Forelimb muscle (tissue), 1 donor: ENCODE results near the gene ROBO1. TPM values are rescaled to one million over a fixed set of nuclear protein-coding genes. Genes with fewer than 3 reads are reported as not detected.

Experiments
- DNase-seq: peaks from one replicate; pipeline ENCODE4 v3.0.0-alpha.2; 2013; ENCODE audit warnings: low read depth
- polyA plus RNA-seq: library from polyadenylated mRNA; unstranded; fragments of 120-200 nt; gene quantifications from one replicate; pipeline ENCODE4 v1.2.1, GENCODE V29; 2013; ENCODE audit not compliant: insufficient read length

ROBO1 gene
- polyA plus RNA-seq, 1 donor = 35.9 TPM

DNA sequence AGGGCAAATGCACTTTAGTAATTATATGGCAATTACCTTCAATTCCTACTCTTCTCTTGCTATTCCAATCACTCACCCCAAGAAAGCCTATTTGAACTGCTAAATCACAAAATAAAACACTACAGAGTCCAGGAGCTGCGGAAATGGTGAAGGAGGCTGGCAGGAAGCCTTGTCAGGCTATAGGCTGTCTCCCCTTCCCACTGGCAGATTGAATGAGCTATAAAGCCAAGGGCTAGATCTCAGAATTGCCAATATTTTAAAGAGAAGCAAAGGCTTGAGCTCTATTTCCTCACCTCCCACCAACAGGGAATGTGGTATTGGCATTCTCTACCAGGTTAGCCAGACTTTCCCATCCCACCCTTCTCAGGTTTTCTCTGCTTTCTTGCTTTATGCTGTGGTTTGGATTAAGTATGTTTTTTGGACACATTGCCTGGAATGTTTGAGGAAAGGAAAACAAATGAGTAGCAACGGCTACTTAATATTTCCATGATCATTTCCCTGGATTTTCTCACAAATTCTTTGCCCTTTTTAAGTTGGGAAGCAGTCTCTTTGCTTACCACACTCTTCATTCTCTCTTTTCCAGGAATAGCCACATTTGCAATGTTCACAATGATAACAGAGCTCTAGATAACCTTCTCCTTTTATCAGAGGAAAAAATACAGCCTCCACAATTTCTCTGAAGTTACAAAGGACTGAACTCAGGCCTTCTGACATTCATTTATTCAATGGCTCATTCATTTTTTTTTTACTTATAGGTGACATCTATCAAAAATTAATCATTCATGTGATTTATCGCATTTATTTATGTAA, 1125.4 kb downstream of the ROBO1 start:
- no peak for DNase-seq

DNA sequence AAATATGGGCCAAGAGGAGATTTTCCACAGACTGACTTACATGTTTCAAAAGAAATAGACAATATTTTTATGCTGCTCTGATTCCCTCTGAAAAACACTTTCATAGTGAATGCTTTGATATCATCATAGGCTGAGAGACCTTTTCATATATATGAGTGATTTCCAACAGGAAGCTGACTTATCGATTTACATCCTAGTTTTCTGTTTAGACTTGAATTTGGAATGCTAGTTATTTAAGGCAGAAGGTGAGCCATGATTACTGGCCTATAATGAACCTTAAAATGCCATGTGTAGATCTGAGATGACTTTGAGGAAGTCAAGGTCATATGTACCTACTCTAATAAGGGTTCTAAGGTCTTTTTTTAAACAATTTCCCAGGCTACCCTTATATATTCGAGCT, 1126.1 kb downstream of the ROBO1 start:
- DNase-seq = no peak

DNA sequence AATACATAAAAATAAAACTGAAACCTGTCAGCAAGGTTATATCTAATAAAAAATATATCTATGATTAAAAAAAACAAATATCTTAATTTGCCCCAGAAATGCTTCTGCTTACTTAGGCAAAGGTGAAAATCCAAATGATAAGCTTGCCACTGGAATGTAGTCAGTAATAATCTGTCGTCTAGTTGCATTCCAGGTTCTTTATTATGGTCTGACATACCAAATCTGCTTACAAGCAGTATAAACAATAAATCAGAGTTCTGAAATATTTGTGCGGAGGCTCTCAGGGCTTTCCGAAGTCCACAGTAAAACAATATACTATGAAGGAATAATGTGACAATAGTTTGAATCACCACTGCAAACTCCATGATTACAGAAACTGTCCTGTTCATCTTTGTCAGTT, 1133.5 kb downstream of the ROBO1 start:
- DNase-seq = no peak

DNA sequence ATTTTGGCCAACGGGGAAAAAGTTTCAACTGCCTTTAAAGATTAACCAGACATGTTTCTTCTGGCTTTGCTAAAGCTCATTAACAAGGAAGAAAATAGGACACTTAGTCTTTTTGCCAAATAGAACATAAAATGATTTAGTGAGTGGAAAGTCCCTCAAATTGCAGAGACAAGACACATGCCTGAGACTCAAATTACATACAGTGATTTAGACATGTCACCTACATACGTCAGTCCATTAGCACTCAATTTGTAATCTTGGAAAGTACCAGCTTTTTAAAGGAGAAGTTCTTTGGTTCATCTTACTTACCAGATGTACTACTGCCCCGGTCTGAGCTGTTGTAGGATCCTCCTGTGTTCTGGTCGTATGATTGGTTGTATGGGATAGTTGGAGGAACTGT, 1134.2 kb downstream of the ROBO1 start:
- no peak for DNase-seq

DNA sequence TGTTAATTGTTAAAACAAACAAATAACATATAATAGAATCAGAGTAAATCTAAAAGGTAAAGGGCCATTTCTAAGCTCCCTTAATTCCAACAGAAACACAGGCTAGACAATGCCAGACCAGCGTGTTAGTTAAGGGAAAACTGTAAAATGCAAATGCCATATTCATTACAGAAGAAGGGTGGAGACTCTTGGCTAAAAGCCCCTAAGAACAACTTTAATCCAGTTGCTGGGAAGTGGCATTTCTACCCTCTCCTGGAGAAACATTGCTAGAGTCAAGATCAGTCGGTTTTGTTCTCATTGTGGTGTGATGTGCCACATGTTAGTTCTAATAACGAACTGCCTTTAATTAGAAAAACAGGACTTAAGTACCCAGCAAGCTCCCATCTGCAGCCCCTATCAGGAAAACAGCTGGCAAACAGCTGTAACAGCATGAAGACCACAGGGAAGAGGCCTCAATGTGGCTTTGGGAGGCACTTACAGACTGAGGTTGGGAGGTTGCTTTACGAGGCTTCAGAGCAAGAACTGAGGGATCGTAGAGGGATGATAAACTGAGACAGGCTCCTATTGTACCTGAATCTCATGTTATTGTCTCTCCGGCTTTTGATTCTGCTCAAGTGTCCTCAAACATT, 1134.8 kb downstream of the ROBO1 start:
- no peak for DNase-seq

DNA sequence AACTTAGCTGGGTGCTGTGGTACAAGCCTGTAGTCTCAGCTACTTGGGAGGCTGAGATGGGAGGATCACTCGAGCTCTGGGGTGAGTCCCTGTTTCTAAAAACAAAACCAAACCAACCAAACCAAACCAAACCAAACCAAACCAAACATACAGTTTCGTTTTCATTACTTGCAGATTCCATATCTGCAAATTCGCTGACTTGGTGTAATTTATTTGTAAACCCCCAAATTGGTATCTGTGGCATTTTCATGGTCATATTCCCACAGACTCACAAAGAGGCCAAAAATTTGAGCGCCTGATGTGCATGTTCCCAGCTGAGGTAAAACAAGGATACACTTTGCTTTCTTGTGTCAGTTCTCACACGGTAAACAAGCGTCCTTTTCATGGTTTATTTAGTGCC, 1138.3 kb downstream of the ROBO1 start:
- DNase-seq = no peak

DNA sequence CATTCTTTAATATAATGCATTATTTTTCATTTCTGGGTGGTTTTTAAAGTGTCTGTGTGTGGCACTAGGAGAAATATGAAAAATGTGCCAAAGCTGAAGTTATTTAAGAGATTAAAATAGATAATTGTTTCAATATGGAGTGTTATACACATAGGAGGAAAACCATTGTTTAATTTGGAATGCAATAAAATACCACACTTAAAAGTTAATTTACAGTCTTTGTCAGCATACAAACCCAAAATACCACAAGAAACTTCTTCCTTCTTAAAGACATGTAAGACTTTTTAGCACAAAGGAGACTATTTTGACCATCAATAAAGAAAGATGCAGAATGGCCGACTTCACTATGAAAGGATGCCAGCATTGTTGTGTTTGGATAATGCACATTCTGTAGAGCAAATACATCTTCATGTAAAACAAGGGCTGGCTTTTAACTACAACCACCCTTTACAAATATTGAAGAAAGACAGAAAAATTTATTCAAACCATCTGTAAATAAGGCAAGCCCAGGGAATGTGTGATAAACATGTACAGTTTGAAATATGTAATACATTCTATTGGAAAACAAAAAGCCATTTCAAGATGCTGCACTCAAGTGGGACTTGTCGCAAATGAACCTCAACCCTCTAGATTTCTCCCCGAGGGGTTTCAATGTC, 1146.6 kb downstream of the ROBO1 start:
- DNase-seq = no peak

DNA sequence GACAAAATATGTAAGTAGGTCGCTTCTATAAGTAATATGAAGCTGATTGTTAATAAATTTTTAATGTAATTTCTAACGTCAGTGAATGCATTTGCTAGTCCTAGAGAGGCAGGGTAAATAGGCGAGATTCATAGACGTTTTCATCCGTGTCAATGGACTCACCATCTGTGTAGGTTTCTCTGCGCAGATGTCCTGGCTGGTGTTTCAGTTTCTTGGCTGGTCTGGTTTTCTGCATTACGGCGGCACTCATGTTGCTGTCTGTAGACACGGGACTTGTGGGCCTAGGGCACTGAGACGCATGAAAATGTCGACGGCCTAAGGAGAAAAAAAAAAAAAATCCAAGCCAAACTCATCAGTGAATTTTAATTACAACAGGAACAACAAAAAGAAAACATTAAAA, 1153.3 kb downstream of the ROBO1 start:
- DNase-seq = no peak

DNA sequence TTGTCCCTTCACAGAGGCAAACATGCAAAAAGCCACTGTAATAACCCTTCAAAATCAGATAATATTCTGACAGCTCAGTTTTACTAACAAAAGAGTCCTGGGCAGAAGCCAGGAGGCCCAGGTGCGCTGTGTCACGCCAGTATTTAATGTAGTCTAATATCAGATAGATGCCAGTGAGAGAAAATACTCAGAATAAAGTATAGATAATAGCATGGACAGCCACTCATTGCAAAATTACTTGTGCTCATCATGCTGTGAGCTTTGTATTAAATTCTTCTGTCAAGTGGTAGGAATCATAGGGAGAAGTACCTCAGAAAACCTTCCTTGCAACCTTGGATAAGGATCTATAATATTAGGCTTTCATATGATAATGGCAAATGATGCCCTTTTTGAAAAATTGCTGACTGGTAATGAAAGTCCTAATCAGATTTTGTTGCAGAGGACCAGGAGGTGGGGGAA, 1154.3 kb downstream of the ROBO1 start:
- DNase-seq = no peak

DNA sequence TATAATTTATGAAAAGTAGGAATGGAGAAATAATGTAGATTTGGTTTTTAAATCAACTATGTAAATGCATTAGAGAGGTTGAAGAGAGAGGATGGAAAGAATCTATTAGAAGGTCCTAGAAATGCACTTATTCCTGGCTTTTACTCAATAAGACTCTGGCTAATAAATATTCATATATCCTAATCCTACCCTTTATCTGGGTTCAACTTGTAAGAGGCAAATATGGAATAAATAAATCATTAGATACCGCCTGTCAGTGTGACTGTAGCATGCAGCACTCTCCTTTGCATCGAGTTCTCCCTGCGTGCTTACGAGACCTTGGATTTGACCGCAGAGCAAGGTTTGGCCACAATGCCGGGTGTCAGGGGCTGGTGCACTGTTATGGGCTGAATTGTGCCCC, 1156.5 kb downstream of the ROBO1 start:
- no peak for DNase-seq

DNA sequence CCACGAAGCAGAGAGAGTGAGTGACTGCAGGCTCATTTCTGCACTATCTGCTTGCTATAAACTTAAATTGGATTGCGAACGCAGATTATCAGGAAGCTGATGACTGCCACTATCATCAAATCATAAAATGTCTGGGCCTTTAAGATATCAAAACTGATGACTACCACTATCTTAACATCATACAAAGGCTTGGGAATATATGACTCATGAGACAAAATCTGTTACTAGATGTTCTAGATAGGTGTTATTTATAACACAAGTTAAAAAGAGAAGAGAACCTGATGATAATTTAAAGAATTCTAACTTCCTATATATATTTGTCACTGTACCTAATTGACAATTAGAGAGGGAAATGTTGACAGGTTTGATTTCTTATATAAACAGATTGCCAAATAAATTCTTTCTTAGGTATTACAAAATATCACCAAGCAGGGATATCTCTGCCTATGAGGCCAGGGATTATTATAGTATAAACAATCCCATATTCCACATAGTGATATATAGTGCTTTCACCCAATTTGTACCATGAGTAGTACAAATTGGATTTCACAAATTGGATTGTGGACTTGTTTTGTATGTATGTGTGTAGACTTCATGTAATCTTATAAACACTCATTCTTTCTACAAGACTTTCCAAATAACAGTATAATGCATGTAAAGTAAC, 1157.2 kb downstream of the ROBO1 start:
- no peak for DNase-seq

DNA sequence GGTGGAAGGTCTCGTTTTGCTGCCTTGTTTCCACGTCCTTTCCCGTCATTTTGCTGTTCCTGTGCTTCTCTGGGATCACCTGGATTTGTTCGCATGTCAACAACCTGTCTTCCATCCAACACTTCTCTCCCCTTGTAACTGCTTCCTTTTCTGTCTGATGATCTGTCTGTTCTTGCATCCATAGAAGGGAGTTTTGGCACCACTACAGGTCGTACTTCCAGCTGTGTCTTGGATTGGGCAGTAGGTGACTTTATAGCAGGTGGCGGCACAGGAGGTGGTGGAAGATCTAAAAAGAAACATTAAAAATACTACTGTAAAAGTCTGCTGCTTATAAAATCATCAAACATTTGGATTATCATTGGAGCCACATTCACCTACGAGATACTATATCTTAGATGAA, 1161.0 kb downstream of the ROBO1 start:
- no peak for DNase-seq

DNA sequence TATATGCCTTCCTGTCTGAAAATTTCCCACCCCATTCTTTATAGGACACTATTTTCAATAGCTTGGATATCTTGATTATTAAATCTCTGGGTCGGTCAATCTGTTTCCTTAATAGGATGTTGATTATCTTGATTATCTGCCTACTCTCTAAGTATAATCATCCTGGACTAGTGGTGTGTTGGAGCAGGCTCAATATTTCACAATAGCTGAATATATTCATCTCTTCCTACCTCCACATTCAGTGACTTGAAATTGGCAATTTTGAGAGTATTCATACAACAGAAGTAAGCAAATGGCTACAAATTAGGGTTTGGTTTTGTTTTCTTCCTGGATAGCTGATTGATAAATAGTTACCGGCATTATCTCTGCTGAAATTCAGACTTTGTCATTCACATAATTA, 1162.6 kb downstream of the ROBO1 start:
- no peak for DNase-seq

DNA sequence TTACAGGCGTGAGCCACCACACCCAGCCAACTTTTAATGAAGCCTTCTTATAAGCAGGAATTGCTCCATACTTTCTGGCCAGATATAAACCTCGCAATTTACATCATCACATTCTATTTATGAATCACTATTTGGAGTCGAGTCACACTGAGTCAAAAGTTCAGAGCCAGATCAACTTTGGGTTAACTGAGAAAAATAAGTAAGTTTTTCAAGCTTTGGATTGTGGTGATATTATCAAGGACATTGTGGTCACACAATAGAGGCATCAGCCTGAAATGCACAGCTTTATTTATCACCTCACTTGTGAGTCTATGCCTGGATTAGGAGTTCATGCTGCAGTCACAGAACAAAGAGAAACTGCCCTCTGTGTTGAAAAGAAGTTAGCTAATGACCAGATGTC, 1163.5 kb downstream of the ROBO1 start:
- no peak for DNase-seq

DNA sequence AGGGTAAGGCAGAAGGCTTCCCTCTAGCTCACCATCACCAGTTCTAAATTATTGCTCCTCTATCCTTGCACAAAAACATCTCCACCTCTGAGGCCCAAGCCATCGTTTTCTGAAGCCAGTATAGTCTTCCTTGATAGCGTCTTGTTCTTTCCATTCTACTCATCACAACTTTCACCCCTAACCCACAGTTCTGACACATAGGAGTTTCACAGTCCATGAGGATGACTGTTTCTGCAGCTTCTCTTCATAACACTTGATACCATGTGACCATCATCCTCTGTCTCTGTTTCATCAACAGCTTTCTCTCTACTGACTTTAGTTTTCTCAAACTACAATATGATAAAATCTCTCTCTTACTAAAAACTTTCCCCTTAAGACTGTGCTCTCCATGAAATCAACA, 1166.5 kb downstream of the ROBO1 start:
- DNase-seq = no peak

DNA sequence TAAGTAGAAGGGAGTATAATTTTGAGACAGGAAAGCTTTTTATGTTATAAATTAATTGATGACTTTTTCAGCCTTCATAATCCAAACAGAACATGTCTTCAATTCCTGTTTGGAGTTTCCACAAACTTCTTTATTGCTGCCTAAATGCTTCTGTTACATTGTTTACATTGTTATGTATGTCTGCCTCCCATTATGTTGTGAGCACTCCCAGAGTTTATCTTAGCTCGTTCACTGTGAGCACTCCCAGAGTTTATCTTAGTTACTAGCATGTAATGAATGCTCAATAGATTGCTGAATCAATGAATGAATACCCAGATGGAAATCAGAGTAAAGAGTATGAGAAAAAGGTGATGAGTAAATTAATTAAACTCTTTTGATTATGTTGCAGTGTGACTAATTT, 1178.0 kb downstream of the ROBO1 start:
- DNase-seq = no peak

DNA sequence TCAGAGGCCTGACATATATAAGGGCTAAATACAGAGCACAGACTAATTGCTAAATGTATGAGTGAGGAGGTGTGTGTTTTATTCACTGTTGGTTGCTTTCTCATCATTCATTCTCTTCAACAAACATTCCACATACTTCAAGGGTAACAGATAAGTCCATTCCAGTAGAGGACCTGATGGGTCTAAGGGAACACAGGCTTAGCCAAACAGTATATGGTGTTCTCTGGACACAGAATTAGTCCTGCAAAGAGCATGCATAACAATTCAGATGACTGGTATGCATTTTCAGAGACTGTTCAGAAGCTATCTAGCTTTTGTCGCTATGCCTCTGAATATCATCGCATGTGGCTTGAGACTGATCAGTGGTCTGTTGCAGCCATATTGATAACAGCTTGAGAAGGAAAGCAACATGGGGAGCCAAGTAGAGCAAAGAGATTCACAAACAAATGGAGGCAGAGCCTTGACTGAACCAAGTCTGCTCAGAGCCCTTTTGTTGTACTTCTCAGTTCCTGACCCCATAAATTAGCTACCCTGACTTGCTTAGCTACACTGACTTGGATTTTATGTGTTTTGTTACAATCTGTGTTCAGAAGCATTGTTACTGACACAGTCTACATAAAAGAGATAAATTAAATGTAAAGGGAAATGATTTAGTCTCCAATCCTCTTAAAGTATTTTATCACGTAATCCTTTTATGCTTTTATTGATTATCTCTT, 1178.7 kb downstream of the ROBO1 start:
- no peak for DNase-seq

DNA sequence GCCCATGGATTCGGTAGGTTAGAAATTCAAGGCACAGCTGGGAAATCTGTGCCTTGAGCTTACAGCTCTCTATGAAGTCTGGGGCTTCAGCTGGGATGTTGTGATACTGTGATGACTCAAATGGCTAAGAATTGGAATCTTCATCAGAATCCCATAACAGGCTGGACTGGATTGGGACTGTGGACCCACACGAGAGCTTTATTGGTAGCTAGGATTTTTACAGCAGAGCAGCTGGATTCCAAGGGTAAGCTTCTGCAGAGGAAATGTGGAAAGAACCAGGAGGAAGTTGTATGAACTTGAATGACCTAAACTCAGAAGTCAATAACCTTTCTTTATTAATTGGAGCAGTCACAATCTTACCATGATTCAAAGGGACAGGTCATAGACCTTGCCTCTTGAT, 1187.1 kb downstream of the ROBO1 start:
- DNase-seq = peak; percentile 4

DNA sequence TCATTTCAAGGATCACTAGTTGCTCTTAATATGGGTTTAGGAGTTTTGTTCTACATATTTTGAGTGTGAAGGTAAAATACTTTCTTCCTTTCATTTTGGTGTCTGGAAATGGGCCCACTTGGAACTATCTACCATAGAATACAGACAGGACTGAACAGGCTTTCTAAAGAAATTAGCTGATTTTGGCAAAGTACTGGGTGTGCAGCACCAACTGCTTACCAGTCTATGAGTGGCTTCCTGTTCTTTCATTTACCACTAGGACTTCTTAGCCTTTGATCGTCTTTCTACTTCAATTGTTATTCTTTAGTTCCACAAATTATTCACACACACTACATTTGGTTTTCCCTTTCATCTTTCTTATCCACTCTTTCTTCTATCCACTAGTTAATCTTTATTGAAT, 1196.3 kb downstream of the ROBO1 start:
- no peak for DNase-seq

DNA sequence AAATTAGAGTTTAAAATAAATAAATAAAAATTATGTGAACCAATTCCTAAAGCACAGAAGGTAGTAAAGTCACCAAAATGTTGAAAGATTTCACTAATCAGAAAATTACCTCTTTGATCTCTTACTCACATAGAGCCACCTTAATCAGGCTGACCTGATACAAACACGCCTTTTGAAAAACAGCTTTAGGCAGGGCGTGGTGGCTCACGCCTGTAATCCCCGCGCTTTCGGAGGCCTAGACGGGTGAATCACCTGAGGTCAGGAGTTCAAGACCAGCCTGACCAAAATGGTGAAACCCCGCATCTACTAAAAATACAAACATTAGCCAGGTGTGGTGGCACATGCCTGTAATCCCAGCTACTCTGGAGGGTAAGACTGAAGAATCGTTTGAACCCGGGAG, 1197.3 kb downstream of the ROBO1 start:
- no peak for DNase-seq

DNA sequence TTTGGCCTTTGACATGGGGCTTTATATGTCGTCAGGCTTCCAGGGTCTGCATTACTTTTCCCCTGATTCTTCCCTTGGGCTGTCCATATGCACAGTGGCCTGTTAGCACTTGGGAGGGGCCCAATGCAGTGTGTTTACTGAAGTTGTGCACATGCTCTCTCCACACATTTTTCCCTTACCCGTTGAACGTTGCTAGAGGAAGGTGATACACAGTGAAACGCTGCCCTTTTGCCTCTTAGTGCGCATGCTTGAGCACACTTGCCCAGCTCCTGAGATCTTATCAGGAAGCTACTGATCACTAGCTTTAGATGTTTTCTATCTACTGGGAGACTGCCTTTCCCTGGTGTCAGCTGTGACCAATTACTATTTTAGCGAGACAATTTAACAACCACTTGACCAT, 1198.0 kb downstream of the ROBO1 start:
- no peak for DNase-seq

DNA sequence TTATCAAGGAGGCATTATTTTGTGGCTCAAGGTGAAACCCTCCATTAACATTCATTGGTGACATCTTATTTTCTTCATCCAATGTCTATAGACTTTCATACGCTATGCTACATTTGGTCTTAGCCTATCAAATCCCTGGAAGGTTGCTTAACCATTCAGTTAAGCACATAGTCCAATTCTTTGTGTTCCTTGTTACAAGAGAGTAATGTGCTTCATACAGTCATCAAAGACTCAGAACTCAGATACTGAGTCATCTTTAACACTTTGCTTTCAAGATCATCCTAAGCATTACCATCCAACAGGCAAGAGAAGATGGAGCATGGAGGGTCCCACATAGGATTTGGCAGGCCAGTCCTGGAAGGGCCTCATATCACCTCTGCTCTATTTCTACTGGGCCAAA, 1202.1 kb downstream of the ROBO1 start:
- DNase-seq = no peak
